Kasumi-1 (cell line): ENCODE results near the gene FASTK.

Source experiments
- DNase-seq, 2 experiments: peaks; one replicate each; lab custom pipeline; 2025; lab: John Stamatoyannopoulos, UW

Gene FASTK

DNA sequence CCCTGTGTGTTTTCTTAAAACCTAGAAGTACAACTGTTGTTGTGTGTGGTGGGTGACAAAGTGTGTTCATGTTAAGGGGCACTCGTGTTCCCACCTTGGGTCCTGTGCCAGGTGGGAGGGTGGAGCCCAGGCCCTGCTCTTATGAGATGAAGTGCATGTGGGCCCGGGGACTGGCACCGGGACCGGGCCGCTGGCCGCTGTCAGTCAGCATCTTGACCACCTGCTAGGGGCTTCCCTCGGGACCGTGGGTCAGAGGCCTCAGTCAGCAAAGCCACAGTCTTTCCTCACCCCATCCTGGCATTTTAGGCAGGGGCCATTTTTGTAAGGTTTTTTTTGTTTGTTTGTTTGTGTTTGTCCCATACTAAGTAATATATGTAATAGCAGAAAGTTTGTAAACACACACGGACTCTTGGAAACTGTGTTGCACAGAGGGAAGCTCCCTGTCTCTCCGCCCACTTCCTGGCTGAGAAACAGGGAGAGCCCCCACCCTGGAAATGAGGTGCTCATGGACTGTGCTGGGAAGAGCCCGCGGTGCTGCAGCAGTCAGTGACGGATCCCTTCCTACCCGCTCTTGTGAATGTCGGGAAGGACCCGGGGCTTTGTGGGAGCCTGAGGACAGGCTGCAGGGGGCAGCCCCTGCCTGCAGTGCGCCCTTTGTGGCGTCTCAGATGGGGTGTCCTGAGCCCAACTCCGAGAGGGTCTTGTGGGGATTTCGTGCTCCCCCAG lies 19.0 kb upstream of the FASTK start:
- no peak for DNase-seq

DNA sequence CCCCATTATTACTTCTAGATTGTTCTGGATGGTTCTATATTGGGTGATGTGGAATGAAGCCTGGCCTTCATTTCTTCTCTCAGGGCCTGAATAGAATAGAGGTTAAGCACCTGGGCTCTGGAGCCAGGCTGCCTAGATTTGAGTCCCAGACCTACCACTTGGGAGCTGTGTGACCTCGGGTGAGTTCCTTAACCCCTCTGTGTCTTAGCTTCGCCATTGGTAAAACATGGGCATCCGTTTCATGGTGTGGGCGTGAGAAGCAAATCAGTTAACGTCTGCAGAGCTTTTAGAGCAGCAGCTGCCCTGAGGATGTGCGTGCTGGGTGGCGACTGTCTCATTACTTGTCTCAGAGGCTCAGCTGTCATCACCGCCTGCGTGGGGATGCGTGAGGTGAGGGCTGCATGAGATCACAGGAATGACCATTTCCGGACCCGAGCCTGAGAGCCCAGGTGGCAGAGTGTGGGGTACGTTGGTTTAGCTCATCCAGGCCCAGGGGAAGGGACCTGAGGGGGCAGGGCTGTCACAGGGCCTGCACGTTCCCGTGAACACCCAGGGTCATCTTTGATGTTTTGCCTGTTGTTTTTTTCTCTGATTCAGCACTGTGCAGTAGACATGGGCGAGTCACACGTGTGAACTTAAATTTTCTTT lies 15.3 kb upstream of the FASTK start:
- DNase-seq, result no peak

DNA sequence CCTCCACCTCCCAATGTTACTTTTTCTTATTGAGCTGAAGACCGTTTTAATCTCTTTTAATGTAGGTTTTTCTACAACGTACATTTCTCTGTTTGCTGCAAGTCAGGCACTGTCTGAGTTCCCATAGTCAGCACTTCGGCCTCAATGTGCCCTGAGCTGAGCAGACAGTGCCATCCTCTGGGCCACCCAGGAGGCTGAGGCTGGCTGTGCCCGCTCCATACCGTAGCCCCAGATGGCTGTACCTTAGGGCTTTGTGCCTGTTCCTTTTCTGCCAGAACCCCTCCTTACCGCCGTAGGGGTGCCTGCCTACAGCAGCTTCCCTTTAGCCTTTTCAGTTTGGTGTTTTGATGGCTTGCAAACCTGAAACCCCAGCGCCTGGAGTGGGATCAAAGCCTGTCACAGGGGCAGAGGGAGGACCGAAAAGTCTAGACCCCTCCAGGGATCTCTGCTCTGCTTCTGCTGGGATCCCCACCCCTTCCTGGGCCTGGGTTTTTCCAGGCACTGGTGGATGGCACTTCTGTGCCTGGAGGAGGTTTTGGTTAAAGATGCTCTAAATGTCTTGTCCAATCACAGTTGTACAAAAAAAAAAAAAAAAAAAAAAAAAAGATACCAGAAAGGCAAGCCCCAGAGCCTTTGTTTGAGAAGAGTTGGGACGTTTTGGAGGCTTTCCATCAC lies 14.7 kb upstream of the FASTK start:
- DNase-seq, result no peak

DNA sequence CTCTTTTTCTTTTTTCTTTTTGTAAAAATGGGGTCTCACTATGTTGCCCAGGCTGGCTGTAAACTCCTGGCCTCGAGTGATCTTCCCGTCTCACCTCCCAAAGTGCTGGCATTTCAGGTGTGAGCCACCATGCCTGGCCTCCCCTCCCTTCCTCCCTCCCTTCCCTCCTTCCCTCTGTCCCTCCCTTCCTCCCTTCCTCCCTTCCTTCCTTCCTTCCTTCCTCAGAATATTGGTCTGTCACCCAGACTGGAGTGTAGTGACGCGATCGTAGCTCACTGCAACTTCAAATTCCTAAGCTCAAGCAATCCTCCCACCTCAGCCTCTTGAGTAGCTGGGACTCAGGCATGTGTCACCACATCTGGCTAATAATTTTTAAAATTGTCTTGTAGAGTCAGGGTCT lies 14.1 kb upstream of the FASTK start:
- no peak for DNase-seq

DNA sequence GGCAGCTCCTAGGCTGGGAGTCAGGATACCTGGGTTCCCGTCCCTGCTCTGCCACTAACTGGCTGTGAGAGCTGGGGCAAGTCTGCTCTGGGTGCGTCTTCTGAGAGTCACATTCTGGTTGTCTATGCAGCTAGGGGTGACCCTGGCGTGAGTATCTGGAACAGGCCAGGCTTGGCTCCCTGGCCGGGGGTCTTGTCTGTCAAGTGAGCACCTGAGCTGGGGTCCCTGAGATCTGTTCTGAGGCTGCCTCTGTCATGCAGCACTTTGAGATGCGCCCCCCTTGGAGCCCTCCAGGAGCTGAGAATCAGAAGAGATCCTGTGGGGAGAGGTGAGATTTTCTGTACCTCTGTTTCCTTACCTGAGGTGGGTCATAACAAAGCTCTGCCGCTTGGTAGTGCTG lies 13.1 kb upstream of the FASTK start:
- no peak for DNase-seq

DNA sequence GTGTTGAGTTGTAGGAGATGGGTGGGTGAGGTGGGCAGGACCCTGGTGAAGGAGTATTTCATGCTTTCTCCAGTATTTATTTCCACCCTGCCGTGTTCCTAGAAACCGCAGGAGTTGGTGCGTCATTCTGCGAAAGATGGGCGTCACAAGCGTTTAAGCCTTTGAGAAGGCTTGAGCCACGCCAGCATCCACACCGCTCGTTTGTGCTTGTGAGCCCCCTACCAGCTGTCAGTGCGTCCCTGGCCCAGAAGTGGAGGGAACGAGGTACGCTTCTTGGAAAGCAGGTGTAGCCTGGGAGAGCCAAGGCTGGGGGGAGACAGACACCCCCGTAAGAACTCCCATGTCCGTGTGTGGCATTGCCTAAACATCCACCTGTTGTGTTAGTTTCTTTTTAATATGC lies 11.4 kb upstream of the FASTK start:
- DNase-seq, result no peak

DNA sequence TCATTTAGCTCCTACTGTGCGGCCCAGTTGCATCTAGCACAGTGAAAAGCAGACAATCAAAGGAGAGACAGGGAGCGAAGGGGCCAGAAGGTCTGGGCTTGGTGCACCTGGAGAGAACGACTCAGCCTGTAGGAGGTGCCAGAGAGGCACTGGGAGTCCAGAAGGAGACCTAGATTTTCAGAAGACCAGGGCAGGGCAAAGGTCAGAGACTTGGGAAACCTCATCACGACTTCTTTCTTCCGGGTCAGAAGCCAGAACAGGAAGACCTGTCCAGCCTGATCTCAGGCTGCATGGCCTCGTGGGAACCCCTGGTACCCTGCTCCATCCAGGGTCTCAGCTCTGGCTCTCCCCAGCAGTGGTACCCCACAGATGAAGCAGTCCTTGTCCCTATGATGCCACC lies 10.8 kb upstream of the FASTK start:
- DNase-seq, result peak in 1 of 2 experiments; percentile 35

DNA sequence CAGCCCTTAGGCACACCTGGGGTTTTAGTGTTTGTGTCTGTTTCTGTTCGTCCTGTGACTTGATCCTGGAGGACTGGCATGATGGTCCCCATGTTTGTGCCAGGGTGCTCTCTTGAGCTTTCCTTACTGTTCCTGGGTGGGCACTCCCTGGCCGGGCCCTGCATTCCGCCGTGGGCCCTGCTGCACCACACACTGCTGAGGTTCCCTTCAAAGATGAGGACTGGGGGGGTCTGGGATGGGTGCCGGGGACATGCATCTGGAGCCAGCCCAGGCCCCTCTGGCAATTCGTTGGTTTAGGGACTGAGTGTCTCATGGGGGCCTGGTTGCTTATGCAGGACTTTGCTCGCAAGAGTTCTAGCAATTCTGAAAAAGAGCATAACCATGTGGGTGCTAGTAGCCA lies 10.4 kb upstream of the FASTK start:
- DNase-seq, result no peak

DNA sequence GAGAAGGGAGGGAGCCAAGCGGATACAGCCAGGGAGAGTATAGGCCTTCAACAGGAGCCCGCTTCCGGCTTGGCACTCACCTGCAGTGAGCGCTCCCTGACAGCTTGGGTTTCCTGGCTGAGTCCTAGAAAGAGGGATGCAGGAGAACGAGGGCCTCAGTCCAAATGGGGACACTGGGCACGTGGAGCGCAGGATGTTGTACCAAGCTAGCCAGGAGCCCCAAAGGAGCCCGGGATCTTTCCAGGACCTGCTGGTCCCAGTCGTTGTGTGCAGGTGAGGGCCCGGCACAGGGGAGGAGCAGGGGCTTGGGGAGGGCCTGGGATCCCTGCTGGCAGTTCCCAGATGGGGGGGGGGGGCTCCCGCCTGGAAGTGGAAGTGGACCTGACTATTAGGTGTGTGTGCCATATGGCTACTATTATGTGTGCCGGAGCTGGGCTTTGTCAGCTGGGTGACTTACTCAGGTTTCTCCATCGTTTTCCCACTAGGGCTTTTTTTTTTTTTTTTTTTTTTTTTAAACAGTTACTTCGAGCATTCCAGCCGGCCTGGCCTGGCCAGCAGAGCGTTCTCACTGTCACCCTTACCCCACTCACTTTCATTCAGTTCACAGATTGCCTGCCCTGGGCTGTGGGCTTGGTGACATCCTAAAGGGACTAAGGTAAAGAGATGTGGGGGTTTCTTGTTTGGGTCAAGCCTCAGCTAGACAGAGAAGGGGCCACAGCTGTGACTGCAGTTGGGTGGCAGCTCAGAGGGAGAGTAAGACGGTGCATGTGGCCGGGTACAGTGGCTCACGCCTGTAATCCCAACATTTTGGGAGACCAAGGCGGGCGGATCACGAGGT lies 9.5 kb upstream of the FASTK start:
- no peak for DNase-seq

DNA sequence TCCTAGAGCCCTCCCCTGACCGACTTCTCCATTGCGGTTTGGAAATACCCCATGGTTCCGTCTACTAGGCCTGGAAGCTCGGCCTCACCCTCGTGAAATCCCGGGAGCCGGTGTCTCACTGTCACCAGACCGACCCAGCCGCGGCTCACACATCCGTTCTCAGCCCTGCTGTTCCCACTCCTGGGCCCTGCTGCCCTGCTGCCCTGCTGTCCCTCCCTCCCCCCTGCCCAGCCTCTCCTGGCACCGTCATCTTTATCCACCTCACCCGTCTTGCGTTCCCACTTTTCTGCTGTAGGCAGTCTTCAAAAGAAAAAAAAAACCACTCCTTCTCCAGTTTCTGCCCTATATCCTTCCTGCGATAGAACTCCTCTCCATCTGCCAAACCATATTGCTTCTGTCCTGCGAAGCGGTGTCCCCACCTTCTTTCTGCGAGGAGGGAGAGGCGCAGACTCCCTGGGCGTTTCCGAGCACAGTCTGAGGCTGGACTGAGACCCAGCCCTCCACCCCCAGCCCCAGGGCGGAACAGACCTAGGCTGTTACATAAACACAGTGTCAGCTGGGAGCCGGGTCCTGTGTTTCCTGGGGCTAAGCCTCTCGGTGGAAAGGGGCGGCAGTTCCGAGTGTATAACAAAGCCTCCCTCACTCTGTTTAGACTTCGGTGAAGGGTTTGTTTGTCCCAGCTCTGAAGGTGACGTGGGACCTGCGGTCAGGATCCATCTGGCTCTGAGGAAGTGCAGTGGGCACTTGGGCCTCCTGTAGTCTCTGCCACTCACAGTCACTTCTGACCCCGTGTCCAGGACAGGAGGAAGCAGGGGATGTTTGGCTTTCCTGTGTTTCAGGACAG lies 8.5 kb upstream of the FASTK start:
- peak; percentile 62 to 74 for DNase-seq

DNA sequence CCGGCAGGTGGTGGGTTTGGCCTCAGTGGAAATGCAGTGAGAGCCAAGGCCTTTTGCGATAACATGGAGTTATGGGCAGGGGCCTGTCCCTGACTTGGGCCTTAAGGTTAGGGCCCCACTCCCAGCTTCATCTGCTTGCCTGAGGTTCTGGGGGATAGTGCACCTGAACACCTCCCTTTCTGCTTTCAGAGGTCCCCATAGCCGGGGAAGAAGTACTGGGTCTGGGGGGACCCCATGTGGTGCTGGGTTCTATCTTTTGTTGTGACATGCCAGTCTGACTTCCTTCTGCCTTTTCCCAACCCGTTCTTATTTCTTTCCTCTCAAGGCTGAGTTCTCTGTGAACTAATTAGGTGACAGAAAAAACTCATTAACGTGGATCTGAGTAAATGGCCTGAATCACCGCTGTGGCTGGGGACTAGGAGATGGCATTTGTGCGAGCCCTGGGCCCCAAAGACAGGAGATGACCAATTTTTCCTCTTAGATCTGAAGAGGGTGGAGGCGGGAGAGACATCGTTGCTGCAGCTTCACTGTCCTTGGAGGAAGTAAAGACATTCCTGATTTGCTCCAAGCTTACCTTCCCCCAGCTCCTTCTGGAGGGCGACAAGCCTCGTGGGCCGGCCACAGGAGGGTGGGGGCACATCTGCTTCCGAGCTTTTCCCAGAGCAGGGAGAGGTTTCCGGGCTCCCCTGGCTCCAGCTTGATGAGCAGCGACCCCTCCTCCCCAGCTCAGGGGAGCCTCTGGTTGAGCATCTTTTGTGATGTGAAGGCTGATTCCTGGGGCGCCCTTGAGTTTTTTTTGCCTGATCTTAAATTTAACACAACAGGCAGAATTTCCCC lies 7.6 kb upstream of the FASTK start:
- peak in 1 of 2 experiments; percentile 25 for DNase-seq

DNA sequence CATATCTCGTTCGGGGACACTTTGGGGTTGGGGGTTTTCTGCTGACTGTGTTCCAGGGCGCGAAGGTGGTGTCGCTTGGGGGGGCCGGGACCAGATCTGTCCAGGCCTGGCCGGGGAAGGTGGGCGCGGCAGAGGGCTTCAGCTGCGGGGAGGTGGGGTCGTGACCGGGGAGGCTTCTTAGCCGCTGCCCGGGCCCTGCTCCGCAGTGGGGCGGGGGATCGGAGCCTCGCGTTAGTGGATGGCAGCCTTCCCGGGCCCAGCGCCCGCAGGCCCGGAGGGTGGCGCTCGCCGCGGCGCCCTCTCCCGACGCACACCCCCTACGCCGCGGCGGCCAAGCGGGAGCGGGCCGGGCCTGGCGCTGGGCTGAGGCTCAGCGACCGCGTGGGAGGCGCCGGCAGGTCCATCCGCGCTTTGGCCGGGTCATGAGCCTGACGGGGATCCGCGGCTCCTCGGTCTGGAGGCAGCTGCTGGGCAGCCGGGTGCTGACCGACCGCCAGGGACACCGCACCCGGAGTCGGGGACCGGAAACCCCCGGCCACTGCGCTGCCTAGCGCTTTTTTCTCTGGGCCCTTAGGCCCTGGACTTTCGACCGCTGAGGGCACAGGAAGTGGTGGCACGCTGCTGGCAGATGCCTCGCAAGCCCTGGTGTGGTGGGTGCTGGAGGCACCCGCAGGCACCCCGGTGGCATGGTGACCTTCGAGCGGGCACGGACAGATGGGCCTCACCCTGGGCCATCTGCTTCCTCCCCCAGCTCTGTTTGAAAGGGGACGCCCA lies 6.8 kb upstream of the FASTK start:
- no peak for DNase-seq

DNA sequence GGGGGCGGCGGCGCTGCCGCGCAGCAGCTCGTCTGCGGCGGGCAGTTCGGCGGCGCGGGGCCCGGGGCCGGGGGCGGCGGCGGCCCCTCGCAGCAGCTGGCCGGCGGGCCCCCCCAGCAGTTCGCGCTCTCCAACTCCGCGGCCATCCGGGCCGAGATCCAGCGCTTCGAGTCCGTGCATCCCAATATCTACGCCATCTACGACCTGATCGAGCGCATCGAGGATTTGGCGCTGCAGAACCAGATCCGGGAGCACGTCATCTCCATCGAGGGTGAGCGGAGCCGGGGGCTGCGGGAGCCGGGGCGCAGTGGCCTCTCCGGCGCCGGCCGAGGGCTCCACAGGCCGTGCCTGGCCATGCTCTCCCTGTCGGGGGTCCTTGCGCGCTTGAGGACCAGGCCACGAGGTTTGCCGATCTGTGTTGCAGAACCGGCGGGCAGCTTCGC lies 6.2 kb upstream of the FASTK start:
- no peak for DNase-seq

DNA sequence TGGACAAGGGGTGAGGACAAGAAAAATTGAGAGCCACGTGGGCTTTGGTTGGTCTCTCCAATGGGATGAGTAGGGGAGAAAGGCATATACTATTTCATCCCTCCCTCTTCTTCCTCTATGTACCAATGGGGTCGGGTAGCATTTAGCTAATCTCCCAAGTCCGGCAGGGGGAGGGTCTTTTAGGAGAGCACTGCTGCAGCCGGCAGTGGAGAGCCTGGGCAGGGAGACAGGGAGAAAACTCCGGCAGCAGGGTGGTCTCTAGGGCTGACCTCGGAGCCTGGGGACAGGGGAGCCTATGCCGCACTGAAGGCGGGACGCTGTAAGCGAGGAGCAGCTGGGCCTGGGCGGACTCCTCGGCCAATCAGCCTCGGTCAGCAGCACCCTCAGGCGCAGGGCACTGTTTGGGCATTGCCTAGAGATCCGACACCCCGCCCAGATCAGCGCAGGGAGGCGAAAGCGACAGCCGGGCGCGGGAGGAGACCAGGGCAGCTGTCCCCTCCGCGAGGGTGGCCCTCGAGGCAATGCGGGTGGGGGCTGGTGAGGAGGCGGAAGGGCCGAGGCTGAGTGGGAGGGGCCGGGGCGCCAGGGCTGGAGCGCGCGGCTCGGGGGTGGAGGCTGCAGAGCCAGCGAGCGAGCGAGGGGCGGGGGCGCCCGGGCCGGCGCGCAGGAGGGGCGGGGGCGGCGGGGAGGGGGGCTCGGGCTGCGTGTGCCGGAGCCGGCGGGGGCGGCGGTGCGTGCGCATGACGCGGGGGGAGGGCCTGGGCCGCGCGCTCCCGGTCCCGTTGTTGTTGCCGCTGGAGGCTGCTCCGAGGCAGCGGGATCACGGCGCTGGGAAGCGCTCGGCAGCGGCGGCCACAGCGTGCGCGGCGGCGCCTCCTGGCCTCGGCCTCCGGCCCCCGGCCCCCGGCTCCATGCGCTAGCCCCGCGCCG lies 5.3 kb upstream of the FASTK start, which contains the start of gene AGAP3:
AGAP3 (plus strand) TSS at position 785 of the 930 bp plus-strand sequence. CDS start 267 bp downstream, outside the sequence.
- DNase-seq, result peak; percentile 75 to 76

DNA sequence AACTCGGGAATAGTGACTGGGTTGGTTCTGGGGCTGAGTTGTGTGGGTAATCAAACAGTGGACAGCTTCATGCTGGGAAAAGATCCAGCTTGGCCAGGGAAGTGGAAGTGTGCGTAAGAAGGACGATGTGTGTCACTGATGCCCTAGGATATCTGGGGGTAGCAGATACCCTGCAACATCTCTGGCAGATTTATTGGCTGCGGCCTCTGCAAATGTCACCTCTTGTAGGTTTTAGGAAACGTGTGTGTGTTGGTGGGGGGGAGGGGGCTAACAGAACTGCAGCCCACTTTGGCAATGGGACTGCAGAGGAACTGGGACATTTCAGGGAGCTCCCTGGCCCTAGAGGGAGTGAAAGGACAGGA lies 4.7 kb upstream of the FASTK start:
- no peak for DNase-seq

DNA sequence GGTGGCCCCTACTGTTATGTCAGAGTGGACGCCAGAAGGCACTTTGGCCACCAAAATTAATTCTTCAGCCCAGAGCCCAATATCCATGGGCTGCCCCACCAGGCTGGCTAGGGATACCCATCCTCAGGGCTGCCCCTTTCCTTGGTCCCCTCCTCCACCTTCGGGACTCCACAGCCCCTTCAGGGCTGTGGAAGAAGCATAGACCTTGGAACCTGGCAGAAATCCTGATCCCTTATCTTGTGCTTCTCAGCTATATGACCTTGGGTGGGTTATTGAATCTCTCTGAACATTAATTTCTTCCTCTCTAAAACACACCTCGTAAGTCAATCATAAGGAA lies 3.2 kb upstream of the FASTK start:
- no peak for DNase-seq

DNA sequence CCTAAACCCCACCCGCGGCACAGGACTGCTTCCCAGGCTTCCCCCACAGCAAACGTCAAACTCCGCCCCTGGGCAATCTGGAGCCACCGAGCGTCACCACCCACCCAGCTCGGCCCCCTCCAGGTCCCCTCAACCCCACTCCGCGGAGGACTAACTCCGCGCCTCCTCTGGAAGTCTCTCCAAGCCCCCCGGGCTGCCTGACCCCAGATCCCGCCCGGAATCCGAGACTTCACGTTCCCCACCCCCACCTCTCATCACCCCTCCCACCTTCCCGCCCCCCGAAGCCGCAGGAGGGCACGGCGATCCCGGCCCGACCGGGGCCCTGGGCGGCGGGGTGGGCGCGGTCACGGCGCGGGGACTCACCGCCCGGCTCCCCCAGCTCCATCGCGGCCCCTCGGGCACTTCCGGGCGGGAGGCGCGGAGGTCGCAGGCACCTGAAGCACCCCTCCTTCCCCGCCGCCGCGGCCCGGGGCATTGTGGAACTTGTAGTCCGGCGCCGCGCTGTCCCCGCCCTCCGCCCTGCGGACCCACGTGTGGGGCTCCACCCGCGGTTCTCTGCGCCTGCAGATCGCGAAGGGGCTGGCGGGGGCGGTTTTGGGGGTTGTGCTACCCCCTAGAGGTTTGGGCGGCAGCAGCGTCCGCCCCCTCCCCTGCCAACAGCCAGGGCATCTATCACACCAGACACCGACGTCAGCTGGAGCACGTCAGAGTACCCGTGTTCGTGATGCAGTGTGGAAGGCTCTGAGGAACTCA lies 2.6 kb upstream of the FASTK start, which contains the start of gene TMUB1:
TMUB1 (minus strand) TSS at position 423 of the 753 bp plus-strand sequence. CDS start 930 bp downstream, outside the sequence.
- peak; percentile 54 to 76 for DNase-seq
